ENCODE data around the gene ESR2.

GRCh38 chr14:64218344-64219240, 75.6 kb downstream of the ESR2 start:
- TF ChIP-seq, protein P1, sequence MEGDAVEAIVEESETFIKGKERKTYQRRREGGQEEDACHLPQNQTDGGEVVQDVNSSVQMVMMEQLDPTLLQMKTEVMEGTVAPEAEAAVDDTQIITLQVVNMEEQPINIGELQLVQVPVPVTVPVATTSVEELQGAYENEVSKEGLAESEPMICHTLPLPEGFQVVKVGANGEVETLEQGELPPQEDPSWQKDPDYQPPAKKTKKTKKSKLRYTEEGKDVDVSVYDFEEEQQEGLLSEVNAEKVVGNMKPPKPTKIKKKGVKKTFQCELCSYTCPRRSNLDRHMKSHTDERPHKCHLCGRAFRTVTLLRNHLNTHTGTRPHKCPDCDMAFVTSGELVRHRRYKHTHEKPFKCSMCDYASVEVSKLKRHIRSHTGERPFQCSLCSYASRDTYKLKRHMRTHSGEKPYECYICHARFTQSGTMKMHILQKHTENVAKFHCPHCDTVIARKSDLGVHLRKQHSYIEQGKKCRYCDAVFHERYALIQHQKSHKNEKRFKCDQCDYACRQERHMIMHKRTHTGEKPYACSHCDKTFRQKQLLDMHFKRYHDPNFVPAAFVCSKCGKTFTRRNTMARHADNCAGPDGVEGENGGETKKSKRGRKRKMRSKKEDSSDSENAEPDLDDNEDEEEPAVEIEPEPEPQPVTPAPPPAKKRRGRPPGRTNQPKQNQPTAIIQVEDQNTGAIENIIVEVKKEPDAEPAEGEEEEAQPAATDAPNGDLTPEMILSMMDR (IDR thresholded peaks at IDR 0.05): no peak
- TF ChIP-seq EP300 (IDR thresholded peaks at IDR 0.05; ENCODE audit: low read depth) (no peak), POLR2A (IDR thresholded peaks at IDR 0.05) (no peak)

Measured in transverse colon (tissue), 3 donors.